ENCODE data around the gene TANC1. TPM values are rescaled to one million over a fixed set of nuclear protein-coding genes. Genes with fewer than 3 reads are reported as not detected.

Gene TANC1
- total RNA-seq, 4 donors from 2014 or later, result 20.6 to 64.8 (median 31.5) TPM

- no peak for TF ChIP-seq CTCF (IDR thresholded peaks at IDR 0.05; ENCODE audit: low read depth)
These were observed 6.4 kb upstream of the TANC1 start for GRCh38 chr2:158962074-158962473.

- TF ChIP-seq CTCF (IDR thresholded peaks at IDR 0.05; ENCODE audit: low read depth), result no peak
These were observed 5.4 kb upstream of the TANC1 start for GRCh38 chr2:158963071-158963470.

GRCh38 chr2:158965107-158965506 is 3.3 kb upstream of the TANC1 start:
- TF ChIP-seq CTCF (IDR thresholded peaks at IDR 0.05; ENCODE audit: low read depth), result no peak

GRCh38 chr2:158965641-158966040 is 2.8 kb upstream of the TANC1 start:
- no peak for TF ChIP-seq CTCF (IDR thresholded peaks at IDR 0.05; ENCODE audit: low read depth)

GRCh38 chr2:158966312-158966711 is 2.1 kb upstream of the TANC1 start:
- TF ChIP-seq CTCF (IDR thresholded peaks at IDR 0.05; ENCODE audit: low read depth), result no peak

GRCh38 chr2:158967114-158967730 is 1.2 kb upstream of the TANC1 start:
- TF ChIP-seq CTCF (IDR thresholded peaks at IDR 0.05; ENCODE audit: low read depth), result no peak

- no peak for TF ChIP-seq CTCF (IDR thresholded peaks at IDR 0.05; ENCODE audit: low read depth)
These were observed 577 bp upstream of the TANC1 start for GRCh38 chr2:158967731-158968395.

Data from subcutaneous adipose tissue (tissue), 4 donors.